BLaER1 (cell line): ENCODE data around the gene HPCAL1.

Experiments
- H3K27ac ChIP-seq: shearing (Covaris generic); formaldehyde crosslinking; 2 replicates; pipeline ENCODE4 v1.8.1; 2022
- H3K27me3 ChIP-seq: shearing (Covaris generic); formaldehyde crosslinking; 2 replicates; pipeline ENCODE4 v1.8.1; 2022
- H3K36me3 ChIP-seq: shearing (Covaris generic); formaldehyde crosslinking; 2 replicates; pipeline ENCODE4 v1.8.1; 2022
- H3K4me1 ChIP-seq: shearing (Covaris generic); formaldehyde crosslinking; 2 replicates; pipeline ENCODE4 v1.8.1; 2022
- H3K4me2 ChIP-seq: shearing (Covaris generic); formaldehyde crosslinking; 2 replicates; pipeline ENCODE4 v1.8.1; 2022
- H3K4me3 ChIP-seq: shearing (Covaris generic); formaldehyde crosslinking; 2 replicates; pipeline ENCODE4 v1.8.1; 2022
- H3K9ac ChIP-seq: shearing (Covaris generic); formaldehyde crosslinking; 2 replicates; pipeline ENCODE4 v1.8.1; 2022
- H3K9me3 ChIP-seq: shearing (Covaris generic); formaldehyde crosslinking; 2 replicates; pipeline ENCODE4 v1.8.1; 2022
- H4K20me1 ChIP-seq: shearing (Covaris generic); formaldehyde crosslinking; 2 replicates; pipeline ENCODE4 v1.8.1; 2022
- Cebpa-rat ChIP-seq: shearing (Covaris generic); IDR thresholded peaks from 2 replicates; pipeline ENCODE4 v1.8.1; 2022

Gene HPCAL1

GRCh38 chr2:10382354-10383061 lies 79.8 kb downstream of the HPCAL1 start:
- H3K4me3 ChIP-seq = 0 out of 2 replicates have a peak overlapping the region, but pooled peaks have one; percentile 27
- H3K9ac ChIP-seq = 0 out of 2 replicates have a peak overlapping the region, but pooled peaks have one; percentile 22
- no peaks in the 10 kb centered on the region for H3K36me3 ChIP-seq
- H3K4me2 ChIP-seq = peak overlapping the region; percentile 94
- H4K20me1 ChIP-seq = peaks cover 100% of the 10 kb centered on the region
- TF ChIP-seq Cebpa-rat = no peak
- H3K27ac ChIP-seq = peak overlapping the region; percentile 52; the same call in 1 of the 2 replicates
- no peaks in the 10 kb centered on the region for H3K9me3 ChIP-seq
- H3K4me1 ChIP-seq = peaks cover 100% of the 10 kb centered on the region
- H3K27me3 ChIP-seq = no peaks in the 10 kb centered on the region

GRCh38 chr2:10383960-10384734 lies 81.4 kb downstream of the HPCAL1 start:
- 0 out of 2 replicates have a peak overlapping the region, but pooled peaks have one; percentile 2 for H3K27ac ChIP-seq

GRCh38 chr2:10385501-10385900 lies 82.8 kb downstream of the HPCAL1 start:
- Histone ChIP-seq H4K20me1 (peaks cover 100% of the 10 kb centered on the region), H3K4me1 (peaks cover 89% of the 10 kb centered on the region), H3K4me2 (no peak overlapping the region), H3K27me3 (no peaks in the 10 kb centered on the region), H3K9ac (no peak overlapping the region), H3K36me3 (0 out of 2 replicates have a peak, but pooled peaks cover 13% of the 10 kb centered on the region), H3K9me3 (no peaks in the 10 kb centered on the region), H3K4me3 (no peak overlapping the region), H3K27ac (no peak overlapping the region)
- TF ChIP-seq Cebpa-rat = no peak

More at GRCh38 chr2:10383960-10384734, 81.4 kb downstream of the HPCAL1 start:
- TF ChIP-seq Cebpa-rat = no peak
- no peaks in the 10 kb centered on the region for H3K9me3 ChIP-seq
- H4K20me1 ChIP-seq = peaks cover 100% of the 10 kb centered on the region
- H3K9ac ChIP-seq = no peak overlapping the region
- H3K36me3 ChIP-seq = 0 out of 2 replicates have a peak, but pooled peaks cover 4% of the 10 kb centered on the region
- no peak overlapping the region for H3K4me3 ChIP-seq
- H3K4me2 ChIP-seq = peak overlapping the region; percentile 94
- peaks cover 100% of the 10 kb centered on the region for H3K4me1 ChIP-seq
- H3K27me3 ChIP-seq = no peaks in the 10 kb centered on the region

GRCh38 chr2:10385933-10386773 lies 83.4 kb downstream of the HPCAL1 start:
- H3K4me2 ChIP-seq = no peak overlapping the region; the same call in 1 of the 2 replicates
- no peak overlapping the region for H3K27ac ChIP-seq
- no peak overlapping the region for H3K4me3 ChIP-seq
- no peaks in the 10 kb centered on the region for H3K9me3 ChIP-seq
- no peak overlapping the region for H3K9ac ChIP-seq
- H3K36me3 ChIP-seq = peaks cover 19% of the 10 kb centered on the region; the same call in 1 of the 2 replicates
- H3K27me3 ChIP-seq = no peaks in the 10 kb centered on the region
- TF ChIP-seq Cebpa-rat = no peak
- H3K4me1 ChIP-seq = peaks cover 89% of the 10 kb centered on the region
- H4K20me1 ChIP-seq = peaks cover 100% of the 10 kb centered on the region

GRCh38 chr2:10387033-10387432 lies 84.3 kb downstream of the HPCAL1 start:
- Histone ChIP-seq H3K27me3 (no peaks in the 10 kb centered on the region), H3K4me3 (no peak overlapping the region), H3K27ac (no peak overlapping the region), H3K9ac (no peak overlapping the region), H3K36me3 (peaks cover 19% of the 10 kb centered on the region; the same call in 1 of the 2 replicates), H3K4me2 (peak overlapping the region; percentile 66), H4K20me1 (peaks cover 99% of the 10 kb centered on the region), H3K9me3 (no peaks in the 10 kb centered on the region), H3K4me1 (peaks cover 80% of the 10 kb centered on the region)
- no peak for TF ChIP-seq Cebpa-rat

GRCh38 chr2:10388954-10389560 lies 86.4 kb downstream of the HPCAL1 start:
- no peaks in the 10 kb centered on the region for H3K9me3 ChIP-seq
- peaks cover 78% of the 10 kb centered on the region for H3K4me1 ChIP-seq
- H3K27me3 ChIP-seq = no peaks in the 10 kb centered on the region
- no peak overlapping the region for H3K4me2 ChIP-seq
- no peak overlapping the region for H3K4me3 ChIP-seq
- no peak overlapping the region for H3K9ac ChIP-seq
- peaks cover 99% of the 10 kb centered on the region for H4K20me1 ChIP-seq
- TF ChIP-seq Cebpa-rat = no peak
- H3K27ac ChIP-seq = no peak overlapping the region
- peaks cover 19% of the 10 kb centered on the region; the same call in 1 of the 2 replicates for H3K36me3 ChIP-seq

GRCh38 chr2:10389573-10389972 lies 86.9 kb downstream of the HPCAL1 start:
- H3K9ac ChIP-seq = no peak overlapping the region
- H3K27ac ChIP-seq = no peak overlapping the region
- H3K4me1 ChIP-seq = peaks cover 78% of the 10 kb centered on the region
- TF ChIP-seq Cebpa-rat = no peak
- H3K36me3 ChIP-seq = peaks cover 19% of the 10 kb centered on the region; the same call in 1 of the 2 replicates
- H4K20me1 ChIP-seq = peaks cover 99% of the 10 kb centered on the region
- no peak overlapping the region for H3K4me3 ChIP-seq
- no peaks in the 10 kb centered on the region for H3K9me3 ChIP-seq
- H3K4me2 ChIP-seq = no peak overlapping the region
- H3K27me3 ChIP-seq = no peaks in the 10 kb centered on the region

- Histone ChIP-seq H3K36me3 (peaks cover 19% of the 10 kb centered on the region; the same call in 1 of the 2 replicates), H4K20me1 (peaks cover 97% of the 10 kb centered on the region), H3K27me3 (no peaks in the 10 kb centered on the region), H3K4me1 (peaks cover 78% of the 10 kb centered on the region), H3K27ac (no peak overlapping the region), H3K9ac (no peak overlapping the region), H3K4me3 (no peak overlapping the region), H3K9me3 (no peaks in the 10 kb centered on the region), H3K4me2 (no peak overlapping the region)
- TF ChIP-seq Cebpa-rat = no peak
These were observed 87.7 kb downstream of the HPCAL1 start for GRCh38 chr2:10390369-10390801.

- peaks cover 97% of the 10 kb centered on the region for H4K20me1 ChIP-seq
- TF ChIP-seq Cebpa-rat = no peak
- H3K9ac ChIP-seq = no peak overlapping the region
- no peak overlapping the region for H3K27ac ChIP-seq
- H3K27me3 ChIP-seq = no peaks in the 10 kb centered on the region
- H3K4me3 ChIP-seq = no peak overlapping the region
- no peak overlapping the region for H3K4me2 ChIP-seq
- peaks cover 78% of the 10 kb centered on the region for H3K4me1 ChIP-seq
- no peaks in the 10 kb centered on the region for H3K9me3 ChIP-seq
- H3K36me3 ChIP-seq = peaks cover 19% of the 10 kb centered on the region; the same call in 1 of the 2 replicates
These were observed 89.4 kb downstream of the HPCAL1 start for GRCh38 chr2:10392100-10392499.
